Measurements from ENCODE around the gene CNTROB.

The CNTROB gene

GRCh38 chr17:7889166-7889955, 42.6 kb upstream of the CNTROB start:
- Histone ChIP-seq H3K36me3 (ENCODE audit: control insufficient read depth in 1 of 2, insufficient read depth in 2 of 2, low read length in 2 of 2) (peaks cover 17 to 27% of the 10 kb centered on the region in 2 donors), H3K4me1 (ENCODE audit: control insufficient read depth in 1 of 2, insufficient read depth in 2 of 2, low read length in 2 of 2) (peaks cover 28 to 47% of the 10 kb centered on the region in 2 donors), H3K27me3 (ENCODE audit: low read depth, low read length) (no peaks in the 10 kb centered on the region), H3K27ac (ENCODE audit: low read length) (peak overlapping the region; percentile 94), H3K9me3 (ENCODE audit: control insufficient read depth in 1 of 2, low read length in 2 of 2) (no peaks in the 10 kb centered on the region), H3K4me3 (ENCODE audit: low read depth in 1 of 2, low read length in 2 of 2) (peak overlapping the region; percentile 75 to 90)

- no peak overlapping the region for H3K4me3 ChIP-seq (ENCODE audit: low read depth in 1 of 2, low read length in 2 of 2)
- peaks cover 16 to 23% of the 10 kb centered on the region in 2 donors for H3K4me1 ChIP-seq (ENCODE audit: control insufficient read depth in 1 of 2, insufficient read depth in 2 of 2, low read length in 2 of 2)
- peaks cover 45 to 53% of the 10 kb centered on the region in 2 donors for H3K36me3 ChIP-seq (ENCODE audit: control insufficient read depth in 1 of 2, insufficient read depth in 2 of 2, low read length in 2 of 2)
- H3K27ac ChIP-seq (ENCODE audit: low read length), result no peak overlapping the region
- H3K27me3 ChIP-seq (ENCODE audit: low read depth, low read length), result no peaks in the 10 kb centered on the region
- no peaks in the 10 kb centered on the region for H3K9me3 ChIP-seq (ENCODE audit: control insufficient read depth in 1 of 2, low read length in 2 of 2)
Measured at GRCh38 chr17:7893187-7893880, 38.7 kb upstream of the CNTROB start.

GRCh38 chr17:7894226-7894625, 37.8 kb upstream of the CNTROB start:
- no peaks in the 10 kb centered on the region for H3K9me3 ChIP-seq (ENCODE audit: control insufficient read depth in 1 of 2, low read length in 2 of 2)
- no peaks in the 10 kb centered on the region for H3K27me3 ChIP-seq (ENCODE audit: low read depth, low read length)
- H3K27ac ChIP-seq (ENCODE audit: low read length), result no peak overlapping the region
- H3K4me3 ChIP-seq (ENCODE audit: low read depth in 1 of 2, low read length in 2 of 2), result no peak overlapping the region
- peaks cover 7 to 14% of the 10 kb centered on the region in 2 donors for H3K4me1 ChIP-seq (ENCODE audit: control insufficient read depth in 1 of 2, insufficient read depth in 2 of 2, low read length in 2 of 2)
- peaks cover 54 to 62% of the 10 kb centered on the region in 2 donors for H3K36me3 ChIP-seq (ENCODE audit: control insufficient read depth in 1 of 2, insufficient read depth in 2 of 2, low read length in 2 of 2)

DNA sequence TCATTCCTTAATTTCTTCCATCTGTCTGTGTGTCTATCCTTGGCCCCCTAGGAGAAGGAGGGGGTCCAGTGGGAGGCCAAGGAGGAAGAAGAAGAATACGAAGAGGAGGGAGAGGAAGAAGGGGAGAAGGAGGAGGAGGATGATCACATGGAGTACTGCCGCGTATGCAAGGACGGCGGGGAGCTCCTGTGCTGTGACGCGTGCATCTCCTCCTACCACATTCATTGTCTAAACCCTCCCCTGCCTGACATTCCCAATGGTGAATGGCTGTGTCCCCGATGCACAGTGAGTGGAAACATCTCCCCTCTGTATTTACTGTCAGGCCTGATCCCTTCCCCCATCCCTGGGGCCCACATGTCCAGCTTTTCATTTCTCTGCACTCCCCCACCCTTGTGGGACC, 37.1 kb upstream of the CNTROB start:
- H3K36me3 ChIP-seq (ENCODE audit: control insufficient read depth in 1 of 2, insufficient read depth in 2 of 2, low read length in 2 of 2), result peaks cover 60 to 68% of the 10 kb centered on the region in 2 donors
- H3K27ac ChIP-seq (ENCODE audit: low read length), result no peak overlapping the region
- H3K27me3 ChIP-seq (ENCODE audit: low read depth, low read length), result no peaks in the 10 kb centered on the region
- H3K4me1 ChIP-seq (ENCODE audit: control insufficient read depth in 1 of 2, insufficient read depth in 2 of 2, low read length in 2 of 2), result peaks cover under 1 to 8% of the 10 kb centered on the region in 2 donors
- H3K4me3 ChIP-seq (ENCODE audit: low read depth in 1 of 2, low read length in 2 of 2), result no peak overlapping the region
- H3K9me3 ChIP-seq (ENCODE audit: control insufficient read depth in 1 of 2, low read length in 2 of 2), result no peaks in the 10 kb centered on the region

- no peak overlapping the region for H3K27ac ChIP-seq (ENCODE audit: low read length)
- H3K9me3 ChIP-seq (ENCODE audit: control insufficient read depth in 1 of 2, low read length in 2 of 2), result no peaks in the 10 kb centered on the region
- H3K4me3 ChIP-seq (ENCODE audit: low read depth in 1 of 2, low read length in 2 of 2), result no peak overlapping the region
- peaks cover 72 to 73% of the 10 kb centered on the region in 2 donors for H3K36me3 ChIP-seq (ENCODE audit: control insufficient read depth in 1 of 2, insufficient read depth in 2 of 2, low read length in 2 of 2)
- H3K27me3 ChIP-seq (ENCODE audit: low read depth, low read length), result no peaks in the 10 kb centered on the region
- no peaks in the 10 kb centered on the region for H3K4me1 ChIP-seq (ENCODE audit: control insufficient read depth in 1 of 2, insufficient read depth in 2 of 2, low read length in 2 of 2)
Measured at GRCh38 chr17:7897090-7897489, 34.9 kb upstream of the CNTROB start.

GRCh38 chr17:7897773-7898172, 34.2 kb upstream of the CNTROB start:
- Histone ChIP-seq H3K4me1 (ENCODE audit: control insufficient read depth in 1 of 2, insufficient read depth in 2 of 2, low read length in 2 of 2) (no peaks in the 10 kb centered on the region), H3K36me3 (ENCODE audit: control insufficient read depth in 1 of 2, insufficient read depth in 2 of 2, low read length in 2 of 2) (peaks cover 76 to 77% of the 10 kb centered on the region in 2 donors), H3K27me3 (ENCODE audit: low read depth, low read length) (no peaks in the 10 kb centered on the region), H3K9me3 (ENCODE audit: control insufficient read depth in 1 of 2, low read length in 2 of 2) (no peaks in the 10 kb centered on the region), H3K4me3 (ENCODE audit: low read depth in 1 of 2, low read length in 2 of 2) (no peak overlapping the region), H3K27ac (ENCODE audit: low read length) (no peak overlapping the region)

DNA sequence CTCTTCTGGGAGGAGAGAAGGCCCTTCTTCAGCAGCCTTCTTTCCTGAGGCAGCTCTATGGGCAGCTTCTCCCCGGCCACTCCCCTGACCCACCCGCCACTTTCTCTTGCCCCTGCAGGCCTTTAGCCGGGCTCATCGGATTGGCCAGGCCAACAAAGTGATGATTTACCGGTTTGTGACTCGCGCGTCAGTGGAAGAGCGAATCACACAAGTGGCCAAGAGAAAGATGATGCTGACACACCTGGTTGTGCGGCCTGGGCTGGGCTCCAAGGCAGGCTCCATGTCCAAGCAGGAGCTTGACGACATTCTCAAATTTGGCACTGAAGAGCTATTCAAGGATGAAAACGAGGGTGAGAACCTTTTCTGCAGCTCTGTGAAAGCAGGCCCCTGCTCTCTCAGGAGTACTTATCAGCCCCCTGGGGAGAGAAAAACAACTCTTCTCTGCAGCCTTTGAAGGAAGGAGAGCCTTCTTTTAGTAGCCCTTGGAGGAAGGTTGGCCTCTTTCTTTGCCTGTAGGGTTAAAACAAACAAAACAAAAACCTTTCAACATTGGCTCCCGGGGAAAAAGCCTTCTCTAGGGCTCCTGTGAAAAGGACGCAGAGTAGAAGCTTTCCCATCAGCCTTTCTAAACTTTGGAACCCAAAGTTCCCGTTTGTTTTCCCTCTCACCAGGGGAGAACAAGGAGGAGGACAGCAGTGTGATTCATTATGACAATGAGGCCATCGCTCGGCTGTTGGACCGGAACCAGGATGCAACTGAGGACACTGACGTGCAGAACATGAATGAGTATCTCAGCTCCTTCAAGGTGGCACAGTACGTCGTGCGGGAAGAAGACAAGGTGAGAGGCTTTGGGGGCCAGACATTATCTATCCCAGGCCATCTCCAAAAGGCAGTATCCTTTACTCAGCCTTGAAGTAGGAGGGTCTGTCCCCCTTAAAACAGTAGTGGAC, 28.6 kb upstream of the CNTROB start:
- H3K27me3 ChIP-seq (ENCODE audit: low read depth, low read length), result no peaks in the 10 kb centered on the region
- peaks cover 87 to 93% of the 10 kb centered on the region in 2 donors for H3K36me3 ChIP-seq (ENCODE audit: control insufficient read depth in 1 of 2, insufficient read depth in 2 of 2, low read length in 2 of 2)
- no peak overlapping the region for H3K27ac ChIP-seq (ENCODE audit: low read length)
- H3K4me3 ChIP-seq (ENCODE audit: low read depth in 1 of 2, low read length in 2 of 2), result no peak overlapping the region
- no peaks in the 10 kb centered on the region for H3K4me1 ChIP-seq (ENCODE audit: control insufficient read depth in 1 of 2, insufficient read depth in 2 of 2, low read length in 2 of 2)
- H3K9me3 ChIP-seq (ENCODE audit: control insufficient read depth in 1 of 2, low read length in 2 of 2), result no peaks in the 10 kb centered on the region

DNA sequence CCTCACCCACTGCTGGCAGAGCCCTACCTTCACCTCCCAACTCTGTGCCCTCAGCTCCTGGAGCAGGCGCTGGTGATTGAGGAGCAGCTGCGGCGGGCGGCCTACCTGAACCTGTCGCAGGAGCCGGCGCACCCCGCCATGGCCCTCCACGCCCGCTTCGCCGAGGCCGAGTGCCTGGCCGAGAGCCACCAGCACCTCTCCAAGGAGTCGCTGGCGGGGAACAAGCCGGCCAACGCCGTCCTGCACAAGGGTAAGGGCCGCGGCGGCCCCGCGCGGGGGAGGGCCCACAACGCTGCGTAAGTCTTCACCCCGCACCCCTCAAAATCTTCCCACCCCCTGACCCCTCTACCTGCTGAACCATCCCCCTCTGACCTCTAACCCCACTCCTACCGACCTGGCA, 22.9 kb upstream of the CNTROB start:
- no peaks in the 10 kb centered on the region for H3K27me3 ChIP-seq (ENCODE audit: low read depth, low read length)
- no peaks in the 10 kb centered on the region for H3K4me1 ChIP-seq (ENCODE audit: control insufficient read depth in 1 of 2, insufficient read depth in 2 of 2, low read length in 2 of 2)
- no peak overlapping the region for H3K27ac ChIP-seq (ENCODE audit: low read length)
- H3K36me3 ChIP-seq (ENCODE audit: control insufficient read depth in 1 of 2, insufficient read depth in 2 of 2, low read length in 2 of 2), result peaks cover 71 to 82% of the 10 kb centered on the region in 2 donors
- H3K4me3 ChIP-seq (ENCODE audit: low read depth in 1 of 2, low read length in 2 of 2), result no peak overlapping the region
- H3K9me3 ChIP-seq (ENCODE audit: control insufficient read depth in 1 of 2, low read length in 2 of 2), result no peaks in the 10 kb centered on the region

- peaks cover 60 to 71% of the 10 kb centered on the region in 2 donors for H3K36me3 ChIP-seq (ENCODE audit: control insufficient read depth in 1 of 2, insufficient read depth in 2 of 2, low read length in 2 of 2)
- no peak overlapping the region for H3K4me3 ChIP-seq (ENCODE audit: low read depth in 1 of 2, low read length in 2 of 2)
- no peak overlapping the region for H3K27ac ChIP-seq (ENCODE audit: low read length)
- H3K9me3 ChIP-seq (ENCODE audit: control insufficient read depth in 1 of 2, low read length in 2 of 2), result no peaks in the 10 kb centered on the region
- peaks cover 7 to 9% of the 10 kb centered on the region in 2 donors for H3K4me1 ChIP-seq (ENCODE audit: control insufficient read depth in 1 of 2, insufficient read depth in 2 of 2, low read length in 2 of 2)
- H3K27me3 ChIP-seq (ENCODE audit: low read depth, low read length), result no peaks in the 10 kb centered on the region
Measured at GRCh38 chr17:7910281-7910680, 21.7 kb upstream of the CNTROB start.

DNA sequence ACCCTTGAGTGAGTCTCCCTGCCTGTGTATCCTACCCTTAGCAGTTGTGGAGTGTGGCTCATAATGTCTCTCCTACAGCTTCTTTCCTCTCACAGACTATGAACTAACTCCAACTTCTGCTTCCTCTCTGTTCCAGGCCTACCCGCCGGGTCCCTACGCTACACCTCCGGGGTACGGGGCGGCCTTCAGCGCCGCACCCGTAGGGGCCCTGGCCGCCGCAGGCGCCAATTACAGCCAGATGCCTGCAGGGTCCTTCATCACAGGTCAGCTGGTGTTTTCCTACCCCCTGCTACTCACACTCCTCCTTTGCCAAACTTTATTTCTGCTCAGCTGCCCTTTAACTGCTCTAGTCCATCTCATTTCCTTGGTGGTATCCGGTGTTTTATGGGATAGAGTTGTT, 21.3 kb upstream of the CNTROB start:
- Histone ChIP-seq H3K4me1 (ENCODE audit: control insufficient read depth in 1 of 2, insufficient read depth in 2 of 2, low read length in 2 of 2) (peaks cover 9 to 10% of the 10 kb centered on the region in 2 donors), H3K9me3 (ENCODE audit: control insufficient read depth in 1 of 2, low read length in 2 of 2) (no peaks in the 10 kb centered on the region), H3K36me3 (ENCODE audit: control insufficient read depth in 1 of 2, insufficient read depth in 2 of 2, low read length in 2 of 2) (peaks cover 56 to 66% of the 10 kb centered on the region in 2 donors), H3K4me3 (ENCODE audit: low read depth in 1 of 2, low read length in 2 of 2) (no peak overlapping the region), H3K27ac (ENCODE audit: low read length) (no peak overlapping the region), H3K27me3 (ENCODE audit: low read depth, low read length) (no peaks in the 10 kb centered on the region)

GRCh38 chr17:7911116-7911515, 20.9 kb upstream of the CNTROB start:
- Histone ChIP-seq H3K27ac (ENCODE audit: low read length) (no peak overlapping the region), H3K4me1 (ENCODE audit: control insufficient read depth in 1 of 2, insufficient read depth in 2 of 2, low read length in 2 of 2) (peaks cover 9 to 10% of the 10 kb centered on the region in 2 donors), H3K36me3 (ENCODE audit: control insufficient read depth in 1 of 2, insufficient read depth in 2 of 2, low read length in 2 of 2) (peaks cover 55 to 62% of the 10 kb centered on the region in 2 donors), H3K4me3 (ENCODE audit: low read depth in 1 of 2, low read length in 2 of 2) (no peak overlapping the region), H3K9me3 (ENCODE audit: control insufficient read depth in 1 of 2, low read length in 2 of 2) (no peaks in the 10 kb centered on the region), H3K27me3 (ENCODE audit: low read depth, low read length) (no peaks in the 10 kb centered on the region)

All from muscle layer of duodenum (tissue), 2 donors.